Nephron (organoid): ENCODE measurements around the gene BAD.
A peak's percentile ranks its signal among the peaks of the same experiment; 100 is the strongest.

ENCODE experiments used
- H3K27ac Mint-ChIP-seq, 3 experiments: 2 replicates each; pipeline ENCODE4 v1.8.0; 2020; ENCODE audit warnings: mixed read lengths in 3 of 3, mild to moderate bottlenecking in 2 of 3, moderate library complexity in 1 of 3
- H3K27me3 Mint-ChIP-seq: 2 replicates; pipeline ENCODE4 v1.8.0; 2021; ENCODE audit warnings: low read depth, mild to moderate bottlenecking, moderate library complexity, mixed read lengths
- H3K36me3 Mint-ChIP-seq: 2 replicates; pipeline ENCODE4 v1.8.0; 2020; ENCODE audit warnings: low read depth, mixed read lengths
- H3K4me1 Mint-ChIP-seq: 2 replicates; pipeline ENCODE4 v1.8.0; 2020; ENCODE audit warnings: mixed read lengths
- H3K4me3 Mint-ChIP-seq, 3 experiments: 2 replicates each; pipeline ENCODE4 v1.8.0; 2020; ENCODE audit warnings: mild to moderate bottlenecking in 3 of 3, mixed read lengths in 3 of 3, moderate library complexity in 2 of 3
- H3K9me3 Mint-ChIP-seq: 2 replicates; pipeline ENCODE4 v1.8.0; 2020; ENCODE audit warnings: mixed read lengths
- TF ChIP-seq, protein P1 (sequence below), 3 experiments: fragments of 200-600 bp; sonication (generic); IDR thresholded peaks; one replicate each; pipeline ENCODE4 v1.5.0; 2021; ENCODE audit warnings: antibody characterized with exemption in 3 of 3; ENCODE audit not compliant: unreplicated experiment in 3 of 3

Gene BAD

GRCh38 chr11:64298966-64299846, 14.7 kb upstream of the BAD start:
- Mint-ChIP-seq H3K4me3 (peak overlapping the region; percentile 62 to 76 (median 75)), H3K27me3 (peaks cover 91% of the 10 kb centered on the region)

DNA sequence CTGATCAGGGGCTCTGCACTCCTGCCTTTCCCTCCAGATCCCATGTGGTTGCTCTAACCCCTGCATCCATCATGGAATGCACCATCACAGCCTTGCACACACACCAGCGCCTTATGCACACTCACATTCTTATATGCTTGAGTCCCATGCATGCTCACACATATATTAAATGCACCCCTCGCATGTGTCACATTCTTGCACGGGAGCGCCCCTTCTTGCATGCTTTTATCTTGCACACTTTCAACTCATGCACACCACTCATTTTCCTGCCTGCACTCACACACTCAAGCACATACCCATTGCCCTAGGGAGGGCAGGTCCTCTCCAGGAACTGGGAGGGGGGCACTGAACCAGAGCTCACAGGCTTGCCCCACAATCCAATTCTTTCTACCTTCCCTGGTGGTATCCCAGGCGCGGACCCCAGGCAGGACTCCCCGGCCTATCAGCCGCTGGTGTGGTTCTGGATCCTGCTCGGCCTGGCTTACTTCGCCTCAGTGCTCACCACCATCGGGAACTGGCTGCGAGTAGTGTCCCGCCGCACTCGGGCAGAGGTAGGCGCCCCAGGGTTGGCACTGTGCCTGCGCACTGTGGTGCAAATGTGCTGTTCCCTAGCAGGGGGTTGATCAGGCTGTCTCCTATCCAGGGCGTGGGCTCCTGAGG, 13.4 kb upstream of the BAD start:
- no peak overlapping the region for H3K27ac Mint-ChIP-seq
- peaks cover 5% of the 10 kb centered on the region for H3K4me1 Mint-ChIP-seq
- H3K4me3 Mint-ChIP-seq: no peak overlapping the region
- H3K36me3 Mint-ChIP-seq: no peaks in the 10 kb centered on the region
- TF ChIP-seq, protein P1, sequence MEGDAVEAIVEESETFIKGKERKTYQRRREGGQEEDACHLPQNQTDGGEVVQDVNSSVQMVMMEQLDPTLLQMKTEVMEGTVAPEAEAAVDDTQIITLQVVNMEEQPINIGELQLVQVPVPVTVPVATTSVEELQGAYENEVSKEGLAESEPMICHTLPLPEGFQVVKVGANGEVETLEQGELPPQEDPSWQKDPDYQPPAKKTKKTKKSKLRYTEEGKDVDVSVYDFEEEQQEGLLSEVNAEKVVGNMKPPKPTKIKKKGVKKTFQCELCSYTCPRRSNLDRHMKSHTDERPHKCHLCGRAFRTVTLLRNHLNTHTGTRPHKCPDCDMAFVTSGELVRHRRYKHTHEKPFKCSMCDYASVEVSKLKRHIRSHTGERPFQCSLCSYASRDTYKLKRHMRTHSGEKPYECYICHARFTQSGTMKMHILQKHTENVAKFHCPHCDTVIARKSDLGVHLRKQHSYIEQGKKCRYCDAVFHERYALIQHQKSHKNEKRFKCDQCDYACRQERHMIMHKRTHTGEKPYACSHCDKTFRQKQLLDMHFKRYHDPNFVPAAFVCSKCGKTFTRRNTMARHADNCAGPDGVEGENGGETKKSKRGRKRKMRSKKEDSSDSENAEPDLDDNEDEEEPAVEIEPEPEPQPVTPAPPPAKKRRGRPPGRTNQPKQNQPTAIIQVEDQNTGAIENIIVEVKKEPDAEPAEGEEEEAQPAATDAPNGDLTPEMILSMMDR (IDR thresholded peaks at IDR 0.05; ENCODE audit: unreplicated experiment in 3 of 3): no peak
- no peaks in the 10 kb centered on the region for H3K9me3 Mint-ChIP-seq
- H3K27me3 Mint-ChIP-seq: peaks cover 97% of the 10 kb centered on the region

More at GRCh38 chr11:64298966-64299846, 14.7 kb upstream of the BAD start:
- no peak overlapping the region for H3K27ac Mint-ChIP-seq
- no peaks in the 10 kb centered on the region for H3K36me3 Mint-ChIP-seq
- H3K9me3 Mint-ChIP-seq: no peaks in the 10 kb centered on the region
- TF ChIP-seq, protein P1 (IDR thresholded peaks at IDR 0.05; ENCODE audit: unreplicated experiment in 3 of 3): no peak
- peaks cover 7% of the 10 kb centered on the region for H3K4me1 Mint-ChIP-seq

GRCh38 chr11:64296830-64297698, 12.6 kb upstream of the BAD start:
- Mint-ChIP-seq H3K4me3 (no peak overlapping the region), H3K4me1 (peaks cover 5% of the 10 kb centered on the region), H3K9me3 (no peaks in the 10 kb centered on the region), H3K27ac (no peak overlapping the region), H3K27me3 (peaks cover 99% of the 10 kb centered on the region), H3K36me3 (no peaks in the 10 kb centered on the region)
- TF ChIP-seq, protein P1 (IDR thresholded peaks at IDR 0.05; ENCODE audit: unreplicated experiment in 3 of 3): no peak

DNA sequence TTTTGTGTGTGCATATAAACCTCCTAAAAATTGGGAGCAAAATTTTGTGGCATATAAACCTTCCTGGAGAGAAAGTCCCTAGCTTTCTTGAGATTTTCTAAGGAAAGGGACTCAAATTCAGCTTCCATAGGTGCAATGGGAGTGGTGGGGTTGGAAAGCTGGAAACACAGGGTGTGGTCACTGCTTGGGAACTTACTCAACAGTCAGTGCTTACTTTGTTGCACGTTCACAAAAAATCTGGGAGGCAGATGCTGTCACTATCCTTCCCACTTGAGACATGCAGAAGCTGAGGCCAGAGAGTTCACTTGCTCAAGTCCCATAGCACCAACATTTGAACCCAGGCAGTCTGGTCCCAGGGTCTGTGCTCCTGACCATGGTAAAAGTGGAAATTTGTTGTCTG, 11.8 kb upstream of the BAD start:
- TF ChIP-seq, protein P1 (IDR thresholded peaks at IDR 0.05; ENCODE audit: unreplicated experiment in 3 of 3): no peak
- no peaks in the 10 kb centered on the region for H3K36me3 Mint-ChIP-seq
- H3K27ac Mint-ChIP-seq: no peak overlapping the region
- H3K27me3 Mint-ChIP-seq: peaks cover 91% of the 10 kb centered on the region
- H3K4me1 Mint-ChIP-seq: peaks cover 5% of the 10 kb centered on the region
- H3K4me3 Mint-ChIP-seq: no peak overlapping the region
- H3K9me3 Mint-ChIP-seq: no peaks in the 10 kb centered on the region

- Mint-ChIP-seq H3K27ac (no peak overlapping the region), H3K27me3 (peaks cover 91% of the 10 kb centered on the region), H3K9me3 (no peaks in the 10 kb centered on the region), H3K36me3 (no peaks in the 10 kb centered on the region), H3K4me3 (no peak overlapping the region), H3K4me1 (peaks cover 5% of the 10 kb centered on the region)
- TF ChIP-seq, protein P1 (IDR thresholded peaks at IDR 0.05; ENCODE audit: unreplicated experiment in 3 of 3): no peak
Observed at GRCh38 chr11:64295760-64296159, 11.3 kb upstream of the BAD start.
